HG03045 (cell line): ENCODE results near the gene CCDC90B.
"Not testable (repeated sequence)": the region's sequence is repeated elsewhere in the genome, so short reads cannot be mapped to it uniquely, and the experiment has no call there.

Source experiments
- ATAC-seq: cut with Tn5 transposase; IDR thresholded peaks from one replicate; pipeline ENCODE4 v1.9.1; 2021; ENCODE audit warnings: mild to moderate bottlenecking, moderate library complexity; ENCODE audit not compliant: unreplicated experiment

The CCDC90B gene

GRCh38 chr11:83285771-83286528, at the start of gene CCDC90B:
Gene CCDC90B, minus strand, starts transcription at chr11:83286367. Its CDS starts 395 bp downstream, at chr11:83285972.
- ATAC-seq = peak; percentile 92

GRCh38 chr11:83335446-83336070, 49.4 kb upstream of the CCDC90B start:
- no peak for ATAC-seq

- no peak for ATAC-seq
Measured at GRCh38 chr11:83330303-83330702, 44.1 kb upstream of the CCDC90B start.

- ATAC-seq = no peak
Measured at GRCh38 chr11:83326326-83326725, 40.2 kb upstream of the CCDC90B start.

GRCh38 chr11:83319346-83319745, 33.2 kb upstream of the CCDC90B start:
- ATAC-seq = no peak

- no peak for ATAC-seq
Measured at GRCh38 chr11:83318931-83319330, 32.8 kb upstream of the CCDC90B start.

- ATAC-seq = no peak
Measured at GRCh38 chr11:83317757-83318690, 31.9 kb upstream of the CCDC90B start.

- ATAC-seq = not testable (repeated sequence)
Measured at GRCh38 chr11:83316897-83317268, 30.7 kb upstream of the CCDC90B start.

- ATAC-seq = not testable (repeated sequence)
Measured at GRCh38 chr11:83316143-83316896, 30.2 kb upstream of the CCDC90B start.

GRCh38 chr11:83312430-83312829, 26.3 kb upstream of the CCDC90B start:
- ATAC-seq = no peak

- ATAC-seq = no peak
Measured at GRCh38 chr11:83311701-83312100, 25.5 kb upstream of the CCDC90B start.

- ATAC-seq = no peak
Measured at GRCh38 chr11:83310718-83311117, 24.6 kb upstream of the CCDC90B start.

GRCh38 chr11:83308536-83308935, 22.4 kb upstream of the CCDC90B start:
- ATAC-seq = not testable (repeated sequence)

GRCh38 chr11:83306200-83307080, 20.3 kb upstream of the CCDC90B start:
- ATAC-seq = no peak

GRCh38 chr11:83303316-83303715, 17.1 kb upstream of the CCDC90B start:
- no peak for ATAC-seq

- no peak for ATAC-seq
Measured at GRCh38 chr11:83302151-83302550, 16.0 kb upstream of the CCDC90B start.

- ATAC-seq = no peak
Measured at GRCh38 chr11:83299681-83300080, 13.5 kb upstream of the CCDC90B start.

- no peak for ATAC-seq
Measured at GRCh38 chr11:83294208-83294607, 8.0 kb upstream of the CCDC90B start.

GRCh38 chr11:83293457-83293774, 7.2 kb upstream of the CCDC90B start:
- ATAC-seq = no peak
